NCI-H82 treated with DMSO at 0.1 percent for 48 hours (cell line): ENCODE measurements around the gene PPL.
"Not testable (repeated sequence)": the region's sequence is repeated elsewhere in the genome, so short reads cannot be mapped to it uniquely, and the experiment has no call there.

ENCODE experiments used
- DNase-seq: peaks from one replicate; lab custom pipeline; 2025; ENCODE audit not compliant: unreplicated experiment; lab: John Stamatoyannopoulos, UW

Gene PPL

GRCh38 chr16:4913130-4913773 lies 23.7 kb downstream of the PPL start:
- DNase-seq, result no peak

DNA sequence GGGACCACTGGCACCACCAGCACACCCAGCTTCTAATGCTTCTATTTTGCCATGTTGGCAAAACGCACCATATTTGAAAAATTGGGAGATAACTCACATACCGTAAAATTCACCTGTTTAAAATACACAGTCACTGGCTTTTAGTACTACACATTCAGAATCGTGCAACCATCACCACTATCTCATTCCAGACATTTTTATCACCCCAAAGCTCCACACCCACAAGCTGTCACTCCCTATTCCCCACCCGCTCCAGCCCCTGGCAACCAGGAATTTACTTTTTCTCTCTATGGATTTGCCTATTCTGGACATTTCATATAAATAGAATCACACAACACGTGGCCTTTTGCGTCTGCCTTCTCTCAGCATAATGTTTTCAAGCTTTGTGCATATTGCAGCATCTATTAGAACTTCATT lies 25.0 kb downstream of the PPL start:
- DNase-seq, result no peak

GRCh38 chr16:4910828-4911227 lies 26.1 kb downstream of the PPL start:
- no peak for DNase-seq

DNA sequence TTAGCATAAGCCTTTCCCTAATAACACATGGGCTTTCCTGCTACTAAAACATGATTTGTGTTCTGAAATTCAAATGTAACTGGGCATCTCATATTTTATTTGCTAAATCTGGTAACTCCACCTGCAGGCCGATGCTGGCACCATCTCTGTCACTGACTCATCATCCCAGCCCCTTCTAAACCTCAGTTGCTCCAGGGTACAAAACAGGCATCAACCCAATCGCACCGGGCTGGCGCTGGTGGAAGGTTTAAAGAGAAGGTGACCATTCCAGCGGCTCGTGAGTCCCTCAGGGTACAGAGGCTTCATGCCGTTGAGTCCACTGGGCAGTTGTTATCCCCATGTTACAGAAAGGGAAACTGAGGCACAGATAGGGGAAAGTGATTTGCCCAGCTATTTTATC lies 27.1 kb downstream of the PPL start:
- no peak for DNase-seq

DNA sequence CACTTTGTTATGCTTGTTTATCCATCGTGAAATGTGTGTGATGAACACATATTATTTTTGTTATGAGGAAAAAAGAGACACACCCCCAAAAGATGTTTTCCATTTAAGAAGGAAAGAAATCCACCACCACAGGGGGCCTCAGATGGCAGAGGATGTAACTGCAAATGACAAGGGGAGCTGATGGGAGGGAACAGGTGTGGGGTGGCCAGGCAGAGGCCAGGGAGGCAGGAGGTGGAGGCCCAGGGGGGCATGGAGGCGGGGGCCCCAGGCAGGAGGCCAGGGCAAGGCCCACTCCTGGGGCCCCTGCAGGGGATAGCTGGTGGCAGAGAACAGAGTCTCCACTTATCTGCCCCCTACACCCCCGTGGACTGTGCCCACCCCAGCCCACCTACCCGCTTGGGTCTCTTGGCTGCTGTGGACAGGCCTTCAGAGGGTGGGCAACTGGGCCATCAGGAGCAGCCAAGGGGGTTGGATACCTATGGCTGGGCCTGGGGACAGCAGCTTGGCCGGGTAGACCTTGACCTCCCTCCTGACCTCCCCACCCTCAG lies 28.0 kb downstream of the PPL start:
- DNase-seq, result no peak

DNA sequence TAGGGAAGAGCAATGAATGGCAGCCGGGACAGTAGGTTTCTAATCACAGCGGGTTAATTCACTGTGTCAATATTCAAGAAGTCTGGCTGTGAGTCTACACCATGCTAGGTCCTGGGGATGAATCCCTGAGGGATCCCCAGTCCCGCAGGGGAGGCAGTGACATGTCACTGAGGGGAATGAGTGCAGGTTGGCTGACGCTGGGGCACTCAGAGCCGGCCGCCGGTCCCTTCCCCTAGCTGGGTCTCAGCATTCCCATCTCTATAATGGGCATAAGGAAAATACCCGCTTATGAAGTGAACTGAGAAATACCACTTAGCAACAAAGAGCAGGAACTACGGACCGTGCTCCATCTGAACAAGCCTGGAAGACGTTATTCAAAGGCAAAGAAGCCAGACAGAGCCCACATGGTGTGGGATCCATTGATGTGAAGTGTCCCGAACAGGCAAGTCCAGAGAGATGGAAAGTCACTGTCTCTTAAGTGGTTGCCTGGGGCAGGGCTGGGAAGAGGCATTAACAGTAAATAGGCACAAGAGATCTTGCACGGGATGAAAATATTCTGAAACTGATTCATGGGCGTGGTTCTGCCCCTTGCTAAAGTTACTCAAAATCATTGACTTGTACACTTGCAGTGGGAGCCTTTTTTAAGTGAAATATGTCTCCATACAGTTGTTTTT lies 31.9 kb downstream of the PPL start:
- no peak for DNase-seq

GRCh38 chr16:4904108-4904941 lies 32.6 kb downstream of the PPL start:
- no peak for DNase-seq

DNA sequence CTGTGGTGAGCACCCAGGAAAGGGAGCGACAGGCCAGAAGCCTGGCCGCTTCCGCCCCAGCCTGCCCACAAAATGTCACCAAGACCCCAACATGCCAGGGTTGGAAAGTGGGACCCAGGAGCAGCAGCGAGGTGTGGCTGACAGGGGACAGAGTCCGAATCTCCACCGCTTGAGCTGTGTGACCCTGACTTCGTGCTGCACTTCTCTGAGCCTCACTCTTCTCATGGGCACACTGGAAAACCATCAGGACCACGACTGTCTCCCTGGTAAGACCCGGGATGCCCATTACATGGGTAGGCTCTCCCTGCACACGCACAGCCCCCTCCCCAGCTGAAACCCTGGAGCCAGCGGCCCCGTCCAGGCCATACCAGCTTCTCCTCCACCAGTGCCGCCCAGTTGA lies 34.9 kb downstream of the PPL start:
- no peak for DNase-seq

DNA sequence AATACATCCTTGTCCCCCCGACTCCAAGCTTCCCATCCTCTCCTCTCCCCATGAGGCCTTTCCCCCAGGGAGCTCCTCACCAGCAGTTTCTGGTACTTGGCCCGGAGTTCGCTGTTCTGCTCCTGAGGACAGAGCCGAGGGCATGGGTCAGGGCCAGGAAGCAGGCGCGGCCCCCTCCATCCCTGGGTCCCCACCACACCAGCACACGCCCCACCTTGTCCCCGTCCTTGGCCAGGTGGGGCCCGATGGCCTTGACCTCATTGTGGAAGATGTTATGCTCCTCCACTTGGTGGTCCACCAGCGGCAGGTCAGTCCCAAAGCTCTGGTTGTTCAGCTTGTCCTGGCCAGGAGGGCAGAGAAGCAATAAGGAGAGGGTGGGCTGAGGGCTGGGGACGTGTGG lies 36.2 kb downstream of the PPL start:
- no peak for DNase-seq

GRCh38 chr16:4900036-4900435 lies 36.9 kb downstream of the PPL start:
- no peak for DNase-seq

- DNase-seq, result no peak
Measured at GRCh38 chr16:4899474-4899846, 37.5 kb downstream of the PPL start.

GRCh38 chr16:4898811-4899473 lies 38.0 kb downstream of the PPL start:
- DNase-seq, result no peak

GRCh38 chr16:4897328-4897727 lies 39.6 kb downstream of the PPL start:
- no peak for DNase-seq

DNA sequence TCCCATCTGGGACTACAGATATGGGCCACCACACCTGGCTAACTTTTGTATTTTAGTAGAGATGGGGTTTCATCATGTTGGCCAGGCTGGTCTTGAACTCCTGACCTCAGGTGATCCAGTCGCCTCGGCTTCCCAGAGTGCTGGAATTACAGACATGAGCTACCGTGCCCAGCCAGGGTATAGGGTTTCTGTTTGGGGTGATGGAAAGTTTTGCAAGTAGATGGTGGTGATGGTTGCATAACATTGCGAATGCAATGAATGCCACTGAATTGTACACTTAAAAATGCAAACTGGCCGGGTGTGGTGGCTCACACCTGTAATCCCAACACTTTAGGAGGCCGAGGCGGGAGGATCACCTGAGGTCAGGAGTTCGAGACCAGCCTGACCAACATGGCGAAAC lies 40.2 kb downstream of the PPL start:
- DNase-seq, result not testable (repeated sequence)

GRCh38 chr16:4895366-4895765 lies 41.6 kb downstream of the PPL start:
- no peak for DNase-seq

DNA sequence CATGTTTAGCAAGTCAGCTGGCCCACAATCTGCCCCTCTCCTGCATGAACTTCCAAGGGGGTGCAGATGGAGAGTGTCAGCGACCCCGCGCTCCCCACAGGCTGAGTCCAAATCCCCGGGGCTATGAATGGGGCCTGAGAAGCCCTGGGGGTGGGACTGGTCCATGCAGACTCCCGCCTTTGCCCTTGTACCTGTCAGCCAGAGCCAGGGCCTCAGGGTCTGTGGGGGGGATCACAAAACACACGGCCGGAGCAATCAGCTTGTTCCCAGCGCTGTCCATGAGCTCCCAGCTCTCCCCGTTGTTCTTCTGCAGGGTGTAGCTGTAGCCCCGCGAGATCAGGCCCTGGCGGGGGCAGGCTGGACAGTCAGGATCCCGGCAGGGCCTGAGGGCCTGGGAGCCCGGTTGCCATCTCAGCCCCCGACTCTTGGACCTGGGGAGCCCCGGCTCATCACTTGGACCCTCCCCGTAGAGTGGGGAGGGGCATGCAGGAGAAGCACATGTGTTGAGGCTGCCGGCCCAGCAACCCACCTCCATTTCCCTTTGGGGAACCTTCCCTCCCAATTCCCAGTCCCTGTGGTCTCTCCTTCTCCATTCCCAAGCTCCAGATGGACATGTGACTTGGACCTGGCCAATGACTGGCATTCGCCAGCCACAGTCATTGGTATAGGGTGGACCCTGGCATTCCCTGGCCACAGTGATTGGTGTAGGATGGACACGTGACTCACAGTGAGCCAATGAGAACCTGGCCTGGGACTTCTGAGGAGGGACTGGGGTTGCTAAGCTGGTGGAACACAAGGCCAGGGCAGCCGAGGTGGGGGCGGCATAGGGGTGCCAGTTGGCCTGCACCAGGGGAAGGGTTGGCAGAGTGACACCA lies 42.4 kb downstream of the PPL start:
- no peak for DNase-seq

DNA sequence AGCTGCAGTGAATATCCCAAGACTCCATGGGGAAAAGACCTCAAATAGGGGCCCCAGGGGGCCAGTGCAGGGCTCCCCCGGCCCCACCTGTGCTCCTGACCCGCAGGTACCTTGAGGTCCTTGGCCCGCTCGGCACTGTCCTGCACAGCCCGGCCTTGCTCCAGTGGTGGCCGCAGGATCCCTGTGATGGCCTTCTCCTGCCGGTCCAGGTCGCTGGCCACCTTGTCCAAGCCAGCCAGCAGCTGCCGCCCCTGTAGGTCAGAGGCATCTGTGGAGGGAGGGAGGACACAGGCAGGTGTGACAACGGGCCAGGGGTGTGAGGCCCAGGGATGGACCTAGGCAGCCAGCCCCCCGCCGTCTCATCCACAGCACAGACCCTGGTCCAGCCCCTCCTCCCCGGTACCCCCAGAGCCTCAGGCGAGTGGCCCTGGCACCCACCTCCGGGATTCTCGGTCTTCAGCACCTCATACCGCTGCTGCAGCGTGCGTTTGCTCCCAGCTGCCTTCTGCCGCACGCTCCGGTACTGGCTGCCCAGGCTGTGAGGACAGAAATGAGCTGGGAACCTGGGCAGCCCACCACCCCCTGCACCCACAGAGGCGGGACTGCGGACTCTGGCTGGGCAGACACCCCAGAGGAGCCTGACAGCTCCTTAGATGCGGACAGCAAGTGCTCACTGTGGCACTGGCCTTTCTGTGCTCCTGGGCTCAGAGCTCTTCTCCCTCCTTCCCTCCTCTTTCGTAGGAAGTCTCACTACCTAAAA lies 43.7 kb downstream of the PPL start:
- DNase-seq, result no peak

- DNase-seq, result no peak
Measured at GRCh38 chr16:4892361-4893102, 44.4 kb downstream of the PPL start.

- DNase-seq, result no peak
Measured at GRCh38 chr16:4891886-4892216, 45.1 kb downstream of the PPL start.
